T1000 (cell line): ENCODE results near the gene ZNF334.
A peak's percentile ranks its signal among the peaks of the same experiment; 100 is the strongest.

Experiments
- DNase-seq: peaks from one replicate; lab custom pipeline; 2025; ENCODE audit warnings: mixed read lengths; lab: John Stamatoyannopoulos, UW

Gene ZNF334

DNA sequence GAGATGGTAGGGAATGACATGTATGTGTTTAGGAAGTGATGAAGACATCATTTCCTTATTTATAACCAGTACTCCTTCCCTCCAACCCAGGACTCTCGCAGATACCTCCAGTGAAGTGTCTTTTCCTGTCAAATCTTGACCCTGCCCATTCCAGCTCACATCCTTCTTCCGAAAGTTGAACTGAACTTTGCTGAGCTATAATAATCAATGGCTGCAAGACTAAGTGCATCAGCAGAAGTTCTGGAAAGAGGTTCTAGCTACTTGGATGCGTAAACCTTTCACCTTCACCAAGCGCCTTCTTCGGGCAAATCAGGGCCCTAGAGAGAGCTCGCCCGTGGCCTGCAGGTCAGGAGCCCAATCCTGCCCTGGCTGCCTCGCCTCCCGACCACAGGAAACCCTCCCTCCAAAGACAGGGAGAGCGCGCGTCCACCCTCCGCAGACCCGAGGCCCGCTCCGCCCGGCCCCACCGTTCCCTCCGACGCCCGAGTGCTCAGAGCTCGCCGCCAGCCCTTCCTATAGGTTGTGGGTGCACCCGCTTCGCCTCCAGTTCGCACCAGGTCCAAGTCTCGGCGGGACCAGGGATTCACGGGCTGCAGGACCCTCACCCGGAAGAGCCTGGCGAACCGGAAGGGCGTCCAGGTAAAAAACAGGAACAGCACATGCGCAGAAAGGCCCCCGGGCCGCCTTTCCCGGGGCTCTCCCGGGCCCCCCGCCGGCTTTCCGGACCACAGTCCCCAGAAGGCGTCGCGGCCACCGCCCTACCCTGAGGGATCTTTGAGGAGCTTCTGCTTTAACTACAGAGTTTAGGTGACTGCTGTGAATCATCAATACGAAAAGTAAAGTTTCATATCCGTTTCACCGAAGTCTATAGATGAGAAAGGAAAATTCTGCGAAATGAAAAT lies at the start of gene ZNF334:
Gene ZNF334, minus strand, starts transcription at position 617 of the 902 bp plus-strand sequence. CDS start 1,457 bp downstream, outside the sequence.
- no peak for DNase-seq

DNA sequence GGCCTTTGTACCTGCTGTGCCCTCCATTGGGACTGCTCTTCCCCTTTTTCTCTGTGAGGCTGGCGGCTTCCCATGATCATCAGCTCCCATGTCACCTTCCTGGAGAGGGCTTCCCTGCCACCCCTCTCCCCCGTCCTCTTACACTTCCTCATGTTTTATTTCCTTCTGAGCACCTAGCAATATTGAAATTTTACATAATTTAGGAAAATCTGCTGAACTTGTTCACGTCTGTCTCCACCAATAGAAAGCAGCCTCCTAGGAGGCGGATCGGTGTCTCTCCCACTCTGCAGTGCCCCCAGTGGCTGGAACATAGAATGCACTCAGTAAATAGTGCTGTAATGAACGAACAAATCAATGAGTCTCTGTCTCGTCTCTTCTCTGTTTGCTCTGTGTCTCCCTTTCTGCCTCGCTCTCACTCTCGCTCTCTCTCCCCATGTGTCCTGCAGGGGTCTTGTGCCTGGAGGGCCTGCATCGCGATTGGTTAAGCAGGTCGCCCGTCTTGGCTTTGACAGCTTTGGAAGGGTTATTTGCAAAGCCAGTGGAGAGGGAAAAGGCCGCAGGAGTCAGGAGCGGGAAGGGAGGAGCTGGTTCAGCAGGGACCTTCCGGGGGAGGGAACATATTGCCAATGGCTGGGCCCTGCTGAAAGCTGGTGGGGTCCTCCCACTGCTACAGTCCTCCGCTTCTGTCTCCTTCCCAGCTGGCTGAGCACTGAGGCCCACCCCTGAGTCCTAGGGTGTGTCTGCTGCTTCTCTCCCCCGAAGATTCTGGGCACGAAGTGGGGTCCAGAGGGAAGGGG lies 49.2 kb upstream of the ZNF334 start:
- no peak for DNase-seq

DNA sequence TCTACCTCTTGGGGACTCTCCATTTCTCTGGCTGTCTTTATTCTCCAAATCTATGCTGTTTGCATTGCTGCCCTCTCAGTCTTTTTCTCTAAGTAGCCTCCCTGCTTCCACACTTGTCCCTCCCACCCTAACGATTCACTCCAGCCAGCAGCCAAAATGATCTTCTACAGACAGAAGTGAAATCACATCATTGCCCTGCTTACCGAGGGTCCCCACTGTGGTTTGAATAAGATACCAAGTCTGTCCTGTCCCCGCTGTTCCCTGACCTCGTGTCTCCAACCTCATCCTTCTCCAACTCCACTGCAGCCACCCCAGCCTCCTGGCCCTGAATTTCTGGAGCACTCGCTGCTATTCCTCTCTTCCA lies 48.6 kb upstream of the ZNF334 start:
- DNase-seq, result no peak

DNA sequence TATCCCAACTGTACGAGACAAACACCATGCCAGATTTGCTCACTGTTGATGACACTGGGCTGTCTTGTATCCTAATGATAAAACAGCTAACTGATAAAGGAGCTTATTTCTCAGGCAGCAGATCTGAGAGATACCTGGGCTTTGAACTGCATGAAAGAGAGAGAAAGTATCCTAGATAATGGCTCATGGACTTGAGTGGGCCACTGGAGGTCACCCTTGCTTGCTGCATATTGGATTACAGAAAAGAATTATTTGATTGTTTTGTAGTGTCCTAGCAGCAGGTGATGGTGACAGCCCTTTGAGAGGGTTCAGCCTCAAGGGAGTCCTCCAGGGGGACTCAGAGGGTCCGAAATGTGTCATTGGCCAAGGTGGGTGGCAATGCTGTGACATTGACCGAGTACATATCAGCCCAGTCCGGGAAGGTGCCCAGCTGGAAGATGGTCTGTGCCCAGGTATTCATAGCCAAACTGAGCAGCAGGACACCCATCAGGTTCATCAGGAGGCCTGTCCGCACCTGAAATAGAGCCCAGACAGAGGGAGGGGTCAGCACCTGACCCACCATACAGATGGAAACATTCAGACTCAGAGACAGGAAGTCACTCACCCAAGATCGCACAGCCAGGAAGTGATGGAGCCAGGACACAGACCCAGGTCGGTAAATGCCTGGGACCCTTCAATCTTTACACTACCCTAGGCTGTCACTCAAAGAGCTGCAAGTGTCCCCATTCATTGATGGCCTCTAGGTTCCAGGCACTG lies 46.5 kb upstream of the ZNF334 start:
- DNase-seq, result no peak

DNA sequence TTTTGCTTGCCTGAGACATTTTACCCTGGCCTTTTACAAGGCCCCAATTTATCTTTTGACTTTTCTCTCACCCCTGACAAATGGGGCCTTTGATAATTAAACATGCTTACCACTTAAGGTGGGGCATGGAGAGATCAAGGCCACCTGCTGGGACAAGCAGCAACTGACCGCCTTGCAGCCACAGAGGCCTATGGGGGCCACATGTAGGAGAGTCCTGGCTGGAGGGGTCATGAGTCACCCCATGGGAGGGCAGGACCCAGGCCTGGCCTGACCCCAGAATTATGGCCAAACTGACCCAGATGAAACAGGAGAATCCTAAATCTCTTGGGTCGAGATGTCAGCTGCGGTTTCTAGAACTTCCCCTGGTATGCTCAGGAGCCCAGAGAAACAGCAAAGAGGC lies 45.6 kb upstream of the ZNF334 start:
- no peak for DNase-seq

DNA sequence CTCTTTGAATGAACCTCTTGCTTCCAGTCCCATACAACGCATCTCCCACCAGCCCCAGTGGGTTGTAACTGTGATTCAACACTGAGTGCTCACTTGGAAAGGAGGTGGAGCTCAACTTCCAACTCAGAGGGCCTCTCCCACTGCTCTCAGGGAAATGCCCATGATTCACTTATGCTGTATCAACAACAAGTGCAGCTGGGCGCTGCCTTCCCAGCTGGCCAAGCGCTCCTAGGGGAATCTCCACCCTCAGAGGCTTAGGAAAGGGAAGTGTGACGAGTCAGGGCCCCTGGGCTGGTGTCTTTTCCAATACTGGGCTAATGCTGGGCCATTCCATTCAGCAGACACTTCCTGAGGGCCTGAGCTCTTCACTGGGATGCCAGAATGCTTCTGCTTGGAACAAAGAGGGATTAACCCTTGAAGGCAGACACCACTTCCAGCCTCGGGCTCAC lies 45.2 kb upstream of the ZNF334 start:
- peak; percentile 80 for DNase-seq

DNA sequence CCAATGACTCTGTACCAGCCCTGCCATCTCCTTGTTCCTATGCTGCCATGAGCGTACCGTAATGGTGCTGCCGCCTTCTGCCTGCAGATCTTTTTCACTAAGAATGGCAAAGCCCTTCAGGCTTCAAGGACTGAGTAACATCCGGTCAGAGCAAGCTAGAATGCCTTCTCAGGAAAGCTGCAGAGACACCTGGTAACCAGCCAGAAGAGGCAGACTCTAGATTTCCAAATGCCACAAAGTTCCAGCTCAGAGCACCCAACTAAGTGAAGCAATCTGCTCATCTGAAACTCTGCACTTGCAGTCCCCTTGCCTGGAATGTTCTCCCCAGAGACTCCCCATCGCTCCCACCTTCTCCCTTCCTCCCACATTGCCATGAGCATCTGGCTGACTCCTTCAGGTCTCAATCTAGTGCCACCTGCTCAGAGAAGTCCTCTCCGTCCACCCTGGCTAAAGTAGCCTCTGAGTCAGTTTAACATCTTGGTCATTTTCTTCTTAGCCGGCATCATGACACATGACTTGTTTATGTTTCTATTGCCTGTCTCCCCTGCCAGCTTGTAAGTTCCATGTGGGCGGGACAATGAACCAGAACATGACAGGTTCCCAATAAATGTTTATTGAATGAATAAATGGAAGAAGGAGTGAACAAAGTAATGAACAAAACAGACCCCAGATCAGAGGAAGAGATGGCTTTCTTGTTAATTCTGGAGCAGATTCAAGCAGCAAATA lies 44.0 kb upstream of the ZNF334 start:
- DNase-seq, result no peak

DNA sequence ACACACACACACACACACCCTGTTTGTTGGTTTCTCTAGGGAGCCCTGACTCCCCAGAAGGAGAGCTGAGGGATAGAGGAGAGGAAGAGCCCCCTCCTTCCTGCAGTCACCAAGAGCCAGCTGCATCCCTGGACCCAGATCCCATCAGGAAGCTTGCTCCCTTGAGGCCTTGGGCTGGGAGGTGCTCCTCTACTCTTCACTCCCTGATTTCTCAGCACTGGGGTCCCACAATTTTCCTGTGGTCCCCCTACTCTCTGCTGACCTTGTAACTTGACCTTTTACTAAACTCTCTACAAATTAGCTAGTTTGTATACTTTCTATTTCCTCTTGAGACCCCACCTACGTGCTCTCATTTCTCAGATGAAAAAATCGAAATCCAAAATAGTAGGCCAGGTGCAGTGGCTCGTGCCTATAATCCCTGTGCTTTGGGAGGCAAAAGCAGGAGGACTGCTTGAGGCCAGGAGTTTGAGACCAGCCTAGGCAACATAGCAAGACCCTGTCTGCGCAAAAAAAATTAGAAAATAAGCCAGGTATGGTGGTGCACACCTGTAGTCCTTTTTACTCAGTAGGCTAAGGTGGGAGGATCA lies 42.1 kb upstream of the ZNF334 start:
- no peak for DNase-seq

DNA sequence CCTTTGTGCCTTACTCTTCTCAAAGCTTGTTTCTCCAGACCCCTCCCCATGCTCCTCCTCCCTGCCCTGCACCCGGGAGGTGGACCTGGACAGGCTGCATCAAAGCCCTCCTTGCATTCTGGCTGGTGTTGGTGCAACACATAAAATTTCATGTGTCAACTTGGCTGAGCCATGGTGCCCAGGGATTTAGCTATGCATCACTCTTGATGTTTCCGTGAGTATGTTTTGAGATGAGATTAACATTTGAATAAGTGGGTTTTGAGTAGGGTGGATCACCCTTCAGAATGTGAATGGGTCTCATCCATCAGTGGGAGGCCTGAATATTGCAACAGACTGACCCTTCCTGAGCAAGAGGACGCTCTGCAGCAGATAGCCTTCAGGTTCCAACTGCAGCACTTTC lies 41.5 kb upstream of the ZNF334 start:
- DNase-seq, result no peak

DNA sequence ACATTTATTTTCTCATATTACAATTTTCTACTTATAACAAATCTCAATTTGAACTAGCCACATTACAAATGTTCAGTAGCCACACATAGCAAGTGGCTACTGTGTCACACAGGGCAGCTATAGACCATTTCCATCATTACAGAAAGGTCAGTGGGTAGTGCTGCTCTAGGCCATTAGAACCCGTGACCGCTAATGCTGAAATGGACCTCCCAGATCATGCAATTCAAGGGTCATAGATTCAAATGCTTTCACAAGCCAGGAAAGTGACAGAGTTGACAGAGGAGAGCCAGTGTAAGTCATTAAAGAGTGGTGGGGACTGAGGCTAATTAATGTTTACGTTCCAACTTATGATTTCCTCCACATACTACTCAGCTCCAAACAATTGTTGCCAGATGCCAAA lies 40.6 kb upstream of the ZNF334 start:
- no peak for DNase-seq

DNA sequence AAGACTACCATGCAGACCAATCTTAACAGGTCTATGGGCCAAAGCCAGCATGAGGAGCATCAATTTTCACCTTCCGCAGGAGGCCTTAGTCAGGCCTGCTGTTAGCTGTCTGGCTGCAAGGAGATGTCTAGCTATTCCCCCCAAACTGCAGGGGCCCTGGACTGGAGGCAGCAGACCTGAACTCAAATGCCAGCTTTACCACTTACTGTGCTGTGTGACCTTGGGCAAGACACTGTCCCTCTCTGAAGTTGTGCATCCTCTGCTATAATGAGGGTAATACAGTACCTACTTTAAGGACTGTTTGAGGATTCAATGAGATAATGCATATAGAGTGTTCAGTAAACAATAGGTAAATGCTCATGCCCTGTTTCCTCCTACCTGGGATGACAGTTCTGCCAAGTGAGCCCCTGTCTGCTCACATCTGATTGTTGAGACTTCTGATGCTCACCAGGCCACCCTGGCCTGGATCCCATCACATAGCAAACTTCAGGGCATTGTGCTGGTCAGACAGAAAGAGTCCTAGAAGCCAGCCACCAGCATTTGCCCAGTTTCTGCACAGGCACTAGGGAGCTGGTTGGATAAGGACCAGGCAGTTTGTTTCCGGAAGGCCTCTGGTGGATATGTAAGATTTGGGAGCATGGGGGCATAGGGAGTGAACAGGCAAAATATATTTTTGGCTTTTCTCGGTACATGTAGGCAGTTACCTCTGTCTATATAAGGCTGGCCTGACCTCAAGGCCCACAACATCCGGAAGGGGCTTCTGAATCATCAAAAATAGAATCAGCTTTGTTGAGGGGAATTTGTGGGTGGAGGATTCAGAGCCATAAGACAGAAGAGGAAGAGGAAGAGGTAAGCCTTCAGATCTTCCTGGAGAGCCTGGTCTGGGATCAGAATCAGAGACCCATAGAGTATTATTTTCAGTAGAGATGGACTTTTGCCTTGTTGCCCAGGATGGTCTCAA lies 39.4 kb upstream of the ZNF334 start:
- no peak for DNase-seq

DNA sequence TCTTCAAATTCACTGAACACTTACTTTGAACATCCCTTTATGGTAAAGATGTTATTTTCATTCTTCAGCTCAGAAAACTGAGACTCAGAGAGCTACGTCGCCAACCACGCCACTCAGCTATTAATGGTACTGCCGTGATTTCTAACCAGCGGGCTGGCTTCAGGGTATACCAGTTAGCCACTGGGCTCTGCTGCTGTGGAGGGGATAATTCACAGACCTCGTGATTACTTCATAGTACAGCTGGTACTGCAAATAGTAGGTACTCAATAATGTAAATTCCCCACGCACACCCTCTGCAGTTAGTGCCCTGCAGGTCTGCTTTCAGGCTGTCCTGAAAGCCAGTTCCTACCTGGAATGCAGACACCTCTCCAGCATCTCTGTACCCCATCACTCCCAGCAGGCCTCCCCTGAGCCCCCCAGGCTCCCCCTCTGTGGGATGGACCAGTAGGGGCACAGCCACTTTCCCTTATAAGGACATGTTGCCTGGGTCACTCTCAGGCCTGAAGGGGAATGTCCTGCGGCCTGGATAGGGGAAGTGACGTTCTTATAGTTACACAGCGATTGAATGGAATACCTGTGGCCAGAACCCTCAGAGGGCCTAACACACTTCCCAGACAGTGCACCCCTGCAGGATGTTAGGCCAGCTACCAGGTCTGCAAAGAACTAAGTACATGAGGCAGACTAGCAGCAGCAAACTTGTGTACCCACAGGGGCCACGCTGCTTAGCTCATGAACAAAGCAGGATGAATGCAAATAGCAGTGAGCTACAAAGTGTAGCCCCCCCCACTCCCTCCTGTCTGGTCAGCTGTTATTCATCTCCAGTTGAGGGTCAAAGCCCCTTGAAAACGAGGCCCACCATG lies 38.4 kb upstream of the ZNF334 start:
- DNase-seq, result no peak

DNA sequence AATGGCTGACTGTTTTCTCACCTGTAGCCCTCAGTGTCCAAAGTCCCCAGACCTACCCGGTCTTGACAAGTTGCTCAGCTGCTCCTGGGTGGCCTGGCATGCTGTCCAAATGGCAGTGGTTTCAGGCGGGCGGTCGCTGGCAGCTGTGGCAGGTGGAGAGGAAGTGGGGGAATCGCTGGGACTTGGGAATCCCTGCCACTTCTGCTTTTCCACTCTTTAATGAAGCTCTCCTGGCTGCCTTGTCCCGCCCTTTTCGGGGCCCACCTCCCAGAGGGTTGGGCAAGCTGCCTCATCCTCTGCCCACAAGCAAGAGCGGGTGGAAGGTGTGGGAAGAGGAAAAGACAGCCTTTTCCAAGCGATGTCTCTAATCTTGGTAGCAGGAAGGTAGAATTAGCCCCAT lies 37.1 kb upstream of the ZNF334 start, which contains the start of gene OCSTAMP:
Gene OCSTAMP, minus strand, starts transcription at position 194 of the 400 bp plus-strand sequence. Its CDS starts 94 bp downstream, at position 100.
- no peak for DNase-seq

DNA sequence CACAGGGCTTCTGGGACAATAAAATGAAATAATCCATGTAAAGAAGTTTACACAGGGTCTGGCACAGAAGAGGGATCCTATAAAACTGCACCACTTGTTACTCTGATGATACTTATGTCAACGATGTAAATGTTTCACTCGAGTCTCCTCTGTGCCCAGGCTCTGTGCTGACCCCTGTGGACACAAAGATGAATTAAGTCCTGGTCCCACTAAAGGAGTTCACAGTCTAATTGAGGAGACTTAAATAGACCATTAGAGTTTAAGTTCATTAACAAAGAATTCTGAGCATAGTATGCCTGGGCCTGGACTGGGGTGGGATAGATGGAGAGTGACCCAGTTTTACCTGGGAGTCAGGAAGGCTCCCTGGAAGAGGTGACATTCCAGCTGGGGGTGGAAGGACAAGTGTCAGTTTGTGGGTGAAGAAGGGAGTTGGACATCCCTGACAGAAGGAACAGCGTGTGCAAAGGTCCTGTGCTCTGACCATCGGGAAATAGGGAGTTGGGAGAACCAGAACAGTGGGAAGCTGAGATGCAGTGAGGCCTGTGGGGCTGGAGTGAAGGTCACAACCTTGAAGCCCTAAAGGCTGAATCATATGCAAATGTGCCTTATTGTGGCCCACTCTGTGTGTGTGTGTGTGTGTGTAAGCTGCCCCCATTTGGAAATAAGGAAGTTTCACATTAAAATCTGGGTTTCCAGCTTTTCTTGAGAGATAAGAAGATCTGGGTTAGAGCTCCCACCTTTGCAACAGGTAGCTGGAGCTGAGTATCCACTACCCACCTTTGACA lies 36.0 kb upstream of the ZNF334 start:
- DNase-seq, result no peak

DNA sequence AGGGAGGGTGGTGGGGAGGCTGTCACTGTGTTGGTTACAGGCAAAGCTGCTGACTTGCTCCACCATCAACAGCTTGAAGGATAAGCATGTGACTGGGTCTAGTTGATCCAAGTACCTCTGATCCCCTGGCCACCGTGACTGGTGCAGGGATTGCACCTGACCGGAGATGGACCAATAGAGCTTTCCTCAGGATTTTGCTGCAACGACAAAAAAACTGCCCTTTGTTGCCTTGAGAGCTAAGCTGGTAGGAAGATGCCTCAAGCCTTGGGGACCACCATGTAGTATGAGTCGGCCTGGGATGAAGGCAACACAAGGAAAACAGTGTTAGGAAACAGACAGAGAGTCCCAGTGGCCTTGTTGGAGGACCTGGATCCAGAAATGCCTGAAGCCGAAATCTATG lies 35.3 kb upstream of the ZNF334 start:
- no peak for DNase-seq

DNA sequence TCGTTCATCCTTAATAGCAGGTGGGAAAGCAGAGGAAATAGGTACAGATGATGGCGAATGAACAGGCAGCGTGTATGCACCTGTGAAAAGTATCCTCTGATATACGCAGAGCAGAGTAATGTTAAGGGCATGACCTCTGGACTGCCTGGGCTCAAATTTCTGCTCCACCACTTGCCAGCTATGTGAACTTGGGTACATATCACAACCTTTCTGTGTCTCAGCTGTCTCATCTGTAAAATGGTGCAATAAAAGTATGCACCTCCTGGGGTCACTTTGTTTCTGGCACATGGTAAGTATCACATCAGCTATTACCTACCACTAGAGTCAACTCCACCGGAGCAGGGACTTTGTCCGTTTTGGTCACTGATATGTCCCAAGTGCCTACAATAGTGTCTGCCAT lies 34.6 kb upstream of the ZNF334 start:
- no peak for DNase-seq

DNA sequence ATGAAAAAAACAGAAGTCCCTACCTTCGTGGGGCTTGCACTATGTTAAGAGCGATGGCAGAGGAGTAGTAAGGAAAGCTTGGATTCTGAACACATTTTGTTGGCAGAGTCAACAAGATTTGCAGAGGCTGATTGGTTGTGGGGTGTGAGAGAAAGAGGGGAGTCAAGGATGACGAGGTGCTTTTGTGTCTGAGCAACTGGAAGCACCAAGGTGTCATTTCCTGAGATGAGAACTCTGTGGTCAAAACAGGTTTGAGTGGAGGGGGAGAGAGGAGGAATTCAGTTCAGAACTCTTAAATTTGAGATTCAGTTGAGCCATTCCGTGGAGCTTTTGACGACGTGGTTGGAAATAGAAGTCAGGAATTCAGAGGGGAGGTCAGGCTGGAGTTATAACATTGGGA lies 33.6 kb upstream of the ZNF334 start:
- no peak for DNase-seq

DNA sequence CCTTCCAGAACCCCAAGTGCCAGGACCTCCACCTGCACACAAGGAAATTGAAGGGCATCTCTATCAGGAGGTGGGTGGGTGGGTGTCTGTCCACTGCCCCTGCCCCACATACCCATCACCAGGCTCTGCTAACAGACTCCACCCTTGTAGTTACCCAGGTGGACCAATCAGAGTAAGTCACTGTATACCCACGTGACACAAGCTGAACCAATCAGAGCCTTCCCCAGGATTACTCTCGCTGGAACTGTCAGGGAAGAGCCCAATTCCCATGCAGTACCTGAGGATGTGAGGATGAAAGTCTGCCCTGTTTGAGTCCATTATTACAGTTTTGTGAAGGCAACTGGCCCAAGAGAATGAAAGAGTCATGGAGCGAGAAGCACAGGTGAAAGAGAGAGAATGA lies 32.9 kb upstream of the ZNF334 start:
- DNase-seq, result no peak
